CD14-positive monocyte (primary cell): ENCODE data around the gene NAPSA. TPM values are rescaled to one million over a fixed set of nuclear protein-coding genes. Genes with fewer than 3 reads are reported as not detected.
A peak's percentile ranks its signal among the peaks of the same experiment; 100 is the strongest.

Source experiments
- DNase-seq, 3 donors: peaks; one replicate each; pipeline ENCODE4 v3.0.0-alpha.2; 2011 to 2022
- H2AFZ ChIP-seq: 2 replicates; pipeline ENCODE4 v1.6.0; 2012; ENCODE audit warnings: mild to moderate bottlenecking, low read depth, low read length, inconsistent platforms; ENCODE audit not compliant: insufficient read depth, poor library complexity, severe bottlenecking
- H3K27ac ChIP-seq, 2 donors: 1 replicate in 1 of 2; 2 replicates in 1 of 2; pipeline ENCODE4 v1.5.1; 2012 to 2013; ENCODE audit warnings: low read length in 2 of 2, control low read depth in 1 of 2, inconsistent platforms in 1 of 2, low read depth in 1 of 2, mild to moderate bottlenecking in 1 of 2
- H3K27me3 ChIP-seq, 2 donors: one replicate each; pipeline versions ENCODE4 v1.6.0 to v1.6.1; 2011 to 2013; ENCODE audit warnings: low read length in 2 of 2; ENCODE audit not compliant: control insufficient read depth in 2 of 2, insufficient read depth in 2 of 2
- H3K36me3 ChIP-seq, 2 donors: replicated peaks in 1 of 2; 1 replicate in 1 of 2; 2 replicates in 1 of 2; pipeline versions ENCODE4 v1.5.1 to v1.6.1; 2012 to 2013; ENCODE audit warnings: low read length in 2 of 2, control low read depth in 1 of 2, inconsistent platforms in 1 of 2, mild to moderate bottlenecking in 1 of 2; ENCODE audit not compliant: insufficient read depth in 2 of 2, control insufficient read depth in 1 of 2
- H3K4me1 ChIP-seq, 2 donors: 1 replicate in 1 of 2; 2 replicates in 1 of 2; pipeline versions ENCODE4 v1.5.1 to v1.6.1; 2012 to 2013; ENCODE audit warnings: low read length in 2 of 2, control low read depth in 1 of 2, inconsistent platforms in 1 of 2, mild to moderate bottlenecking in 1 of 2, moderate library complexity in 1 of 2; ENCODE audit not compliant: insufficient read depth in 2 of 2, control insufficient read depth in 1 of 2
- H3K4me2 ChIP-seq: replicated peaks from 2 replicates; pipeline ENCODE3; 2012; ENCODE audit warnings: low read length, moderate library complexity, mild to moderate bottlenecking; ENCODE audit not compliant: poor library complexity, severe bottlenecking; ENCODE audit errors: extremely low read depth
- H3K4me3 ChIP-seq, 3 experiments: fragments of 200-600 bp in 1 of 3; sonication (generic) in 1 of 3; replicated peaks in 1 of 3; 1 replicate in 2 of 3; 2 replicates in 1 of 3; pipeline ENCODE4 v1.5.1; 2011 to 2013; ENCODE audit warnings: low read length in 3 of 3, mild to moderate bottlenecking in 3 of 3, control low read depth in 2 of 3, low read depth in 2 of 3, inconsistent platforms in 1 of 3, moderate library complexity in 1 of 3
- H3K79me2 ChIP-seq: 2 replicates; pipeline ENCODE4 v1.6.0; 2012; ENCODE audit warnings: mild to moderate bottlenecking, control low read depth, inconsistent platforms, low read length, moderate library complexity; ENCODE audit not compliant: insufficient read depth
- H3K9ac ChIP-seq: 2 replicates; pipeline ENCODE4 v1.6.0; 2017; ENCODE audit warnings: low read length, mild to moderate bottlenecking; ENCODE audit not compliant: insufficient read depth, poor library complexity, severe bottlenecking
- H3K9me3 ChIP-seq, 2 donors: replicated peaks in 1 of 2; 1 replicate in 1 of 2; 2 replicates in 1 of 2; pipeline versions ENCODE4 v1.5.1 to v1.6.1; 2012 to 2013; ENCODE audit warnings: low read length in 2 of 2, control low read depth in 1 of 2; ENCODE audit not compliant: control insufficient read depth in 1 of 2, insufficient read depth in 1 of 2
- H4K20me1 ChIP-seq: 2 replicates; pipeline ENCODE4 v1.6.0; 2012; ENCODE audit warnings: mild to moderate bottlenecking, low read length, control low read depth, moderate library complexity; ENCODE audit not compliant: insufficient read depth
- H3K27ac Mint-ChIP-seq, 7 donors: one replicate each; pipeline ENCODE4 v1.8.0; 2020; ENCODE audit warnings: mild to moderate bottlenecking in 7 of 7, mixed read lengths in 7 of 7, moderate library complexity in 6 of 7, inconsistent platforms in 2 of 7
- H3K27me3 Mint-ChIP-seq, 3 donors: one replicate each; pipeline ENCODE4 v1.8.0; 2021 to 2022; ENCODE audit warnings: low read depth in 3 of 3, mild to moderate bottlenecking in 3 of 3, mixed read lengths in 3 of 3, moderate library complexity in 3 of 3, inconsistent platforms in 1 of 3
- H3K36me3 Mint-ChIP-seq, 2 donors: one replicate each; pipeline ENCODE4 v1.8.0; 2020; ENCODE audit warnings: mixed read lengths in 2 of 2, inconsistent platforms in 1 of 2, mild to moderate bottlenecking in 1 of 2
- H3K4me1 Mint-ChIP-seq: one replicate; pipeline ENCODE4 v1.8.0; 2020; ENCODE audit warnings: mild to moderate bottlenecking, mixed read lengths
- H3K4me3 Mint-ChIP-seq, 2 donors: one replicate each; pipeline ENCODE4 v1.8.0; 2020; ENCODE audit warnings: mild to moderate bottlenecking in 2 of 2, mixed read lengths in 2 of 2, moderate library complexity in 1 of 2
- H3K9me3 Mint-ChIP-seq, 7 donors: one replicate each; pipeline ENCODE4 v1.8.0; 2020 to 2022; ENCODE audit warnings: mixed read lengths in 7 of 7, mild to moderate bottlenecking in 6 of 7, moderate library complexity in 6 of 7, inconsistent platforms in 2 of 7
- CTCF ChIP-seq: fragments of 200-600 bp; IDR thresholded peaks from one replicate; pipeline ENCODE4 v1.8.0; 2022; ENCODE audit warnings: antibody characterized with exemption, mild to moderate bottlenecking
- WGBS: methylation state at CpG from one replicate; pipeline ENCODE4 v1.1.5; 2013; ENCODE audit warnings: missing lambda C conversion rate; ENCODE audit not compliant: insufficient coverage; 5-methylcytosine and 5-hydroxymethylcytosine counted together
- intact Hi-C, 2 donors: fragments of 100-400 bp; cut with micrococcal nuclease; formaldehyde crosslinking; loops; one replicate each; pipeline versions ENCODE4 v1.15.0 to v1.15.1; 2023
- polyA plus RNA-seq, 3 donors: library from polyadenylated mRNA; depleted of rRNA in 1 of 3; unstranded in 2 of 3; stranded (reverse) in 1 of 3; fragments of 300-500 nt in 2 of 3; fragments of >200 nt in 1 of 3; fragmentation: Illumina TruSeq in 2 of 3; gene quantifications; 1 replicate in 2 of 3; 2 replicates in 1 of 3; pipeline ENCODE4 v1.2.3, GENCODE V29; 2012 to 2021

Gene NAPSA
- polyA plus RNA-seq, 3 donors = 0.27 to 1.3 (median 0.52) TPM

- Mint-ChIP-seq H3K27me3 (peaks cover 0 to 5% (median 3%) of the 10 kb centered on the region in 3 donors), H3K27ac (peak overlapping the region; percentile 90 to 98 (median 96)), H3K4me1 (peaks cover 49% of the 10 kb centered on the region), H3K4me3 (peak overlapping the region; percentile 82 to 95), H3K9me3 (peaks cover 0 to 4% (median 0%) of the 10 kb centered on the region in 7 donors), H3K36me3 (peaks cover 38 to 44% of the 10 kb centered on the region in 2 donors)
- no peaks in the 10 kb centered on the region for H3K27me3 ChIP-seq
- peaks cover 39% of the 10 kb centered on the region for H3K79me2 ChIP-seq
- peak overlapping the region; percentile 27 to 86 (median 28) for H3K4me3 ChIP-seq
- H3K4me2 ChIP-seq = peak overlapping the region; percentile 99
- peaks cover 55% of the 10 kb centered on the region for H4K20me1 ChIP-seq
- H3K9me3 ChIP-seq = no peaks in the 10 kb centered on the region
- H3K9ac ChIP-seq = peak overlapping the region; percentile 61
- no peak for TF ChIP-seq CTCF
- peaks cover 47 to 58% of the 10 kb centered on the region in 2 donors for H3K4me1 ChIP-seq
- intact Hi-C loops = loop anchor here in 1 of 2 donors (5.0 kb wide), 1 partner anchor 129 kb away; the partner anchor contains the start of genes ASPDH and JOSD2
- 64% methylated on average over 15 of the region's 21 CpGs for WGBS
- H2AFZ ChIP-seq = no peak overlapping the region
- no peak for DNase-seq
- peaks cover 46 to 47% of the 10 kb centered on the region in 2 donors for H3K36me3 ChIP-seq
- H3K27ac ChIP-seq = peak overlapping the region; percentile 61 to 64
These were observed 17.8 kb upstream of the NAPSA start for GRCh38 chr19:50383001-50383851.

- WGBS = 94% methylated on average over 56 of the region's 58 CpGs
- H3K27ac Mint-ChIP-seq = peak overlapping the region in 1 of 7 donors; percentile 25
These were observed 16.7 kb upstream of the NAPSA start for GRCh38 chr19:50381881-50382729.

More at GRCh38 chr19:50381881-50382729, 16.7 kb upstream of the NAPSA start:
- Histone ChIP-seq H4K20me1 (peaks cover 66% of the 10 kb centered on the region), H3K9ac (no peak overlapping the region), H3K27ac (no peak overlapping the region), H3K4me2 (no peak overlapping the region), H2AFZ (no peak overlapping the region), H3K36me3 (peaks cover 57 to 58% of the 10 kb centered on the region in 2 donors), H3K4me1 (peaks cover 36 to 48% of the 10 kb centered on the region in 2 donors), H3K79me2 (peaks cover 44% of the 10 kb centered on the region), H3K4me3 (no peak overlapping the region), H3K27me3 (no peaks in the 10 kb centered on the region), H3K9me3 (no peaks in the 10 kb centered on the region)
- Mint-ChIP-seq H3K4me3 (no peak overlapping the region), H3K4me1 (peaks cover 46% of the 10 kb centered on the region), H3K27me3 (peaks cover 0 to 5% (median 3%) of the 10 kb centered on the region in 3 donors), H3K36me3 (peaks cover 47 to 56% of the 10 kb centered on the region in 2 donors), H3K9me3 (peaks cover 0 to 2% (median 0%) of the 10 kb centered on the region in 7 donors)
- intact Hi-C loops = loop anchor here in 1 of 2 donors (5.0 kb wide), 1 partner anchor 130 kb away; the partner anchor contains the start of genes ASPDH and JOSD2
- no peak for TF ChIP-seq CTCF
- DNase-seq = no peak
